A549 treated with CpdA at 1 μM for 4 hours (cell line): ENCODE data around the gene ZP2. TPM values are rescaled to one million over a fixed set of nuclear protein-coding genes. Genes with fewer than 3 reads are reported as not detected.

Experiments used
- total RNA-seq: library from RNA; stranded (reverse); fragments of 200-300 nt; extraction: Qiagen RNA extraction; gene quantifications from 5 replicates; pipeline ENCODE4 v1.2.3, GENCODE V29; 2022; ENCODE audit warnings: low read depth

ZP2 gene
- not detected in 5 replicates for total RNA-seq

DNA sequence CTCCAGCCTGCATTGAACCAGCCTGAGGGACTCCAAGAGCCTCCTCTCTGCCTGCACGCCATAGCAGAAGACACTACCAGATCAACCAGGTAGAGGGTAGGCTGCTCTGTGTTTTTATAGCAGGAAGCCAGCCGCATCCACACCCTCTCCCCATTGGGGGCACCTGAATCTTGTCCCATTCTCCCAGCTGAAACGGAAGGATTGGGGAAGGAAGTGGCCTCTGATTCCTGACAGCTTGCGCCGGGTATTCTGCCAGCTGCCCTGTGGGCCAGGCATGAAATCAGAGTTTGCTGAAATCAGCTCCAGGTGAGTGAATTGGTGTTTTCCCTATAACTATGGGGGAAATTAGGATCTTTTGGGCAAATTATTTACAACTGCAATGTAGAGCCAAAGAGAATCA is at the start of gene ZP2:
ZP2 (minus strand) TSS at position 89 of the 400 bp plus-strand sequence; CDS start at position 62, 27 bp downstream.

GRCh38 chr16:21233521-21234150 is 22.3 kb upstream of the ZP2 start, which contains the start of gene ANKS4B:
Gene ANKS4B, plus strand, starts transcription at chr16:21233699. Its CDS starts 39 bp downstream, at chr16:21233738.

GRCh38 chr16:21158208-21159110 is 52.9 kb downstream of the ZP2 start, which contains the start of gene LDAF1:
Gene LDAF1, plus strand, starts transcription at chr16:21158674. Its CDS starts 2,509 bp downstream, at chr16:21161183.

DNA sequence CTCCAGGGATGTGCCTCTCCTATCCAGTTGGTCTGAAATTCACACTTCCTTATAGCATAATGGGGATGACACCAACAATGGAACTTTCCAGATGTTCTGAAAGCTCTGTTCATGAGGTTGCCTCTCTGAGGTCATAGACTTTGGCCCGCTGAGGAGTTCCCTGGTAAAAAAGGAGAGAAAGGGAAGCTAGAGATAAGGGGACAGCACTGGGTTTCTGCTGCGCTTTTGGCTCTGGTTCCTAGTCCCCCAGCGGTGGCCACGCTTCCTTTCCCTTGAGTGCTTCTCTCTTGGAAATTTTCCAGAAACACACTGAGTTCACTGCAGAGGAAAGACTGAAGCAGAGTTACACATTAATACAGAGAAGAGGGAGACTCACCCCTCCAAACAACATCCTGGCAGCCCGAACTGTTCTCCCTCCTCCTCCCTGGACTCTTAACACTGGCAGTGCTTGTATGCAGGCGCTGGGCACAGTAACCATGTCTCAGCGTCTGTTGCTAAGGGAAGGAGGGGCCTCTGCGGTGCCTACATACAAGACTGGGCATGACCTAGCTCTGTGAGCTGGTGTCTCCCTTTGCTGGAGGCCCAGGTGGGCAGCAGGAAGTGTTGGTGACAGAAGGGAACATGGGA is 60.9 kb downstream of the ZP2 start, which contains the start of gene DNAH3:
DNAH3 (minus strand) TSS at position 472 of the 627 bp plus-strand sequence. CDS start 527 bp downstream, outside the sequence.

Other genes starting within 250 kb of the ZP2 start
- 0.07 to 0.14 TPM (median 0.08 TPM) in 5 replicates for gene DNAH3, start 60.7 kb downstream of the ZP2 start, total RNA-seq
- 16.5 to 25.2 TPM (median 18.1 TPM) in 5 replicates for gene LDAF1, start 52.9 kb downstream of the ZP2 start, total RNA-seq
- 0.07 to 0.12 TPM (median 0.09 TPM) in 5 replicates for gene ANKS4B, start 22.1 kb upstream of the ZP2 start, total RNA-seq
- 1.3 to 2.3 TPM (median 1.9 TPM) in 5 replicates for gene CRYM, start 66.7 kb upstream of the ZP2 start, total RNA-seq